ENCODE results near the gene ELF1. TPM values are rescaled to one million over a fixed set of nuclear protein-coding genes. Genes with fewer than 3 reads are reported as not detected.

ELF1 gene
- total RNA-seq, result 34.8 and 40.2 TPM in 2 replicates

DNA sequence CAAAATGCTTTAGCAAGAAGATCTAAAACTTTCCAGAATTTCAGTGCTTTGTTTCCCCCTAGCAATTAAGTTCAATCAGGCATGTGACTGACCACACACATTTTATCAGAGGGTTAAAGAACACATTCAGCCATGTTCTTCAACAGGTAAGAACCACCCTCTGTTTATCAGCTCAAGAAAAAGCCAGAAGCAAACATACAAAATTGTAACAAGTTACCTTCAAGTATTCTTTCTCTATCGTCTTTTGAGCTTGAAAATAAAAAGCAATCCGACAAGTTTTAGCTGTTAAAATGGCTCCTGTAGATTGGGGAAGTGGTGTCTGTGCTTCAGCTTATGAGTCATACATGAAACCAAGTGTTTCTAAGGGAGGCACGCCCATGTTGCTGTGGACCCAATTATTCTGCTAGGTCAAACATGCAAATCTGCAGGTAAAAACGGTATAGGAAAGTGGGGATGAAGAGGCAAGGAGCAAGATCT is at the start of gene ELF1:
Gene ELF1, minus strand, starts transcription at position 306 of the 477 bp plus-strand sequence. CDS start 37,262 bp downstream, outside the sequence.

GRCh38 chr13:41061075-41061913 is 42.2 kb upstream of the ELF1 start, which contains the start of gene WBP4:
WBP4 (plus strand) TSS chr13:41061509; CDS start chr13:41061674, 165 bp downstream.

Other genes with a start within 250 kb of the ELF1 start
- gene MRPS31, start 248.1 kb downstream of the ELF1 start, total RNA-seq, result 11.5 and 16.2 TPM in 2 replicates
- gene SLC25A15, start 229.7 kb downstream of the ELF1 start, total RNA-seq, result 8.4 and 11.3 TPM in 2 replicates
- gene WBP4, start 42.2 kb upstream of the ELF1 start, total RNA-seq, result 4.4 and 6.3 TPM in 2 replicates
- 6.9 and 10.8 TPM in 2 replicates for gene KBTBD6, start 113.5 kb upstream of the ELF1 start, total RNA-seq
- gene KBTBD7, start 175.3 kb upstream of the ELF1 start, total RNA-seq, result 5.6 and 5.8 TPM in 2 replicates
- gene MTRF1, start 244.3 kb upstream of the ELF1 start, total RNA-seq, result 4.2 and 8.4 TPM in 2 replicates